A172 (cell line): ENCODE measurements around the gene MYH14. TPM values are rescaled to one million over a fixed set of nuclear protein-coding genes. Genes with fewer than 3 reads are reported as not detected.

Experiments
- DNase-seq: peaks from one replicate; pipeline ENCODE4 v3.0.0-alpha.2; 2015; ENCODE audit warnings: low spot score
- total RNA-seq: library from RNA; depleted of rRNA; stranded (reverse); fragments of >200 nt; shearing (Covaris generic); gene quantifications from 2 replicates; pipeline ENCODE4 v1.2.3, GENCODE V29; 2014

Gene MYH14
- total RNA-seq, 1 experiment from 2014 or later: 2.4 TPM

GRCh38 chr19:50192463-50193211 is 10.8 kb upstream of the MYH14 start:
- DNase-seq: no peak

- no peak for DNase-seq
Measured at GRCh38 chr19:50195224-50195623, 8.2 kb upstream of the MYH14 start.

- no peak for DNase-seq
Measured at GRCh38 chr19:50196322-50196932, 7.0 kb upstream of the MYH14 start.

DNA sequence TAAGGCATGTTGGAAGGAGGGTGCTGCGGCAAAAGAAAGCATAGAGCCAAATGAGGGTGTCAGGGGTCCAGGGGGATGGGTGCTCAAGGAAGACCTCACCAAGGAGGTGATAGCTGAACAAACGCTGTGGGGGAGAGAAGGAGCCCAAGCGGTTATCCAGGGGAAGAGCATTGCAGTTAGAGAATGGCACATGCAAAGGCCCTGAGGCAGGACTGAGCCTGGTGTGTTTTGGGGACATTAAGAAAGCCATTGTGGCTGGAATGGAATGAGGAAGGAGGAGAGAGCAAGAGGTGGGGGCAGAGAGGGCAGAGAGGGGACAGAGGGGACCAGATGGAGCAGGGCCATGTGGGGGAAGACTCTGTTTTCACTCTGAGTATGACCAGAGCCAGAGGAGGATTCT is 6.1 kb upstream of the MYH14 start:
- no peak for DNase-seq

GRCh38 chr19:50198431-50199258 is 4.8 kb upstream of the MYH14 start:
- DNase-seq: no peak

DNA sequence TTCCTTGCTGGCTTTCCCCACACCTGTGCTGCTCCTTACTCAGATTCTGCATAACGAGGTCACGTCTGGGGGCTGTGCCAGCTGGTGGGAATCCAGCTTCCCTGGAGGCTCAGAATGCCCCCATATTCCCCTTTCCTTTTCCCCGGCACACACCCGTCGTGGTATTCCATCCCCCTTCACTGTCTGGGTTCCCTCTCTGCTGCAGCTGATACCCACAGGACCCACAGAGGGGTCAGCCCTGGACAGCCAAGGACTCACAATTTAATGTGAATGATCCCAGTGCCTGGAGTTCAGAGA is 4.2 kb upstream of the MYH14 start:
- DNase-seq: no peak

GRCh38 chr19:50202386-50202785 is 1.0 kb upstream of the MYH14 start:
- no peak for DNase-seq

- DNase-seq: no peak
Measured at GRCh38 chr19:50202962-50203280, 501 bp upstream of the MYH14 start.

- DNase-seq: no peak
Measured at GRCh38 chr19:50204081-50204428, 633 bp downstream of the MYH14 start.

DNA sequence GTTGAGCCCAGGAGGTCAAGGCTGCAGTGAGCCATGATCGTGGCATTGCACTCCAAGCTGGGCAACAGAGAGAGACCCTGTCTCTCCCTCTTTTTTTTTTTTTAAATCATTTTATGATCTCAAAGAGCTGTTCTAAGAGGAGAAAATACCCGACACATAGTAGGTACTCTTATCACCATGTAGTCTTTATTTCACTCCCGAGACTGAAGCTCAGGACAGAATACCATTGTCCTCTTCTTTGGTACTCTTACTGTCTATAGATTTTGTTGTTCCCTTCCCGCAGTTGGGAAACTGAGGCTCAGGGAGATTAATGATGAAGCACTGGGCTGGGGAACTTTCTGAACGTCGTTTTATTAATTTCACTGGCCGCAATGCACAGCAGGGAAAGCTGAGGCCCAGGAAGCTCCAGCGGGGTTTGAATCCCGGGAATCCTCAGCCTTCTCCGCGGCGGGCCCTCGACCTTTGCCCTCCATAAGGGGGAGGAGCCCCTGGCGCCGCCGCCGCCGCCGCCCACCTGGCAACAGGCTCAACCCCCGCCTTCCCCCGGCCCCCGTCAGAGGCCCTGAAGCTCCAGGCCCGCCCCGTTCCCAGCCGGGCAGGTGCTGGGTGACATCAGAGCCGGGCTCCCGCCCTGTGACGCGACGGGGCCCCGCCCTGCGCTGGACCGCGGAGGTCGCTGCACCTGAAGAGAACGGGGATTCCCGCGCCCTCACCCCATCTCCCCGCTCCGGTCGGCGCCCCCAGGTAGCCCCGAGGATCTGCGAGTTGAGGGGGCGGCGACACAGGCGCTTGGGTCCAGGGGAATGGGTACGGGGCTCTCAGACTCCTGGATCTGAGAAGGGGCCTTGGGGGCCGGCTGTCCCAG is 1.6 kb downstream of the MYH14 start:
- DNase-seq: no peak

- no peak for DNase-seq
Measured at GRCh38 chr19:50205681-50206138, 2.3 kb downstream of the MYH14 start.

GRCh38 chr19:50206191-50206590 is 2.8 kb downstream of the MYH14 start:
- DNase-seq: no peak

DNA sequence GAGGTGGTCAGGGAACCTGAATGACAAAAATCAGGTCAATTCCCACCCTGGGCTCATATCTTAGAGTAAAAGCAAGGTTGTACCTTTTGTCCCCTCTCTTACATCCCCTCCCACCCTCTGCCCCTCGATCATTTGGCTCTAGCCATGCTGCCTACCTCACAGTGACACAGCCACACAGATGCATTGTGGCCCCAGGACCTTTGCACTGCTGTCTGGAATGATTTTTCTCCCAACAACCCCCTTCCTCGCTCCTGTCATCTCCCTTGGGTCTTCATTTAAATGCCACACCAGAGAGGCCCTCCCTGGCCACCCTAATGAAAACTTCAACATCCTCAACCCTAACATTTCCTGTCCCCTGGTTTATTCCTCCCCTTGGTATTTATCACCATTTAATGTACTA is 4.3 kb downstream of the MYH14 start:
- DNase-seq: no peak

DNA sequence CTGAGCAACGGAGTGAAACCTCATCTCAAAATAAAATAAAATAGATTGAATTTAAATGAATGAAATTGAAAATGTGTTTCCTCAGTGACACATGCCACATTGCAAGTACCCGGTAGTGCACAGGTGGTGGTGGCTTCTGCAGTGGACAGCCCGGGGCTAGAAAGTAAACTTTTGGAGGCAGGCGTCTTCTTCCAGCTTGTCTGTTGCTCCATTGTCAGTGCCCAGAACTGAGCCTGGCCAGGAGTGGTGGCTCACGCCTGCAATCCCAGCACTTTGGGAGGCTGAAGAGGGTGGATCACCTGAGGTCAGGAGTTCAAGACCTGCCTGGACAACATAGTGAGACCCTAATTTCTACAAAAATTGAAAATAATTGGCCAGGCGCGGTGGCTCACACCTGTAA is 5.7 kb downstream of the MYH14 start:
- DNase-seq: no peak

GRCh38 chr19:50210425-50210824 is 7.0 kb downstream of the MYH14 start:
- no peak for DNase-seq

GRCh38 chr19:50213925-50214324 is 10.5 kb downstream of the MYH14 start:
- DNase-seq: no peak

- no peak for DNase-seq
Measured at GRCh38 chr19:50214699-50215543, 11.5 kb downstream of the MYH14 start.

DNA sequence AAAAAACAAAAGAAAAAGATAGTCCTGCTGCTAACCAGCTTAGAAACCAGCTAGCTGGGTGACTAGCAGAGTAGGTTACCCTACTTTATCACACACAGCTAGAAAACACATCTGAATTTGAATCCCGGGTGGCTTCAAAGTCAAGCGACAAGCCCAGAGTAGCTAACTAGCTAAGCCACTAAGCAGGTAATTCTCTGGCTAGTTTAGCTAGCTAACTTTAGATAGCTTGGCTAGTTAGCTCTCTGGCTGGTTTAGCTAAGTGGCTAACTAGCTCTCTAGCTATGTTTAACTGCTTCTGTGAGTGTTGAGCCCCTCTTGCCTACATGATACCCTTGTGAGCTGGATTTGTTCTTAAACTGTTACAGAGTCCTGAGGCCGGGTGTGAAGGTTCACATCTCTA is 12.4 kb downstream of the MYH14 start:
- no peak for DNase-seq

- no peak for DNase-seq
Measured at GRCh38 chr19:50221087-50221486, 17.7 kb downstream of the MYH14 start.

DNA sequence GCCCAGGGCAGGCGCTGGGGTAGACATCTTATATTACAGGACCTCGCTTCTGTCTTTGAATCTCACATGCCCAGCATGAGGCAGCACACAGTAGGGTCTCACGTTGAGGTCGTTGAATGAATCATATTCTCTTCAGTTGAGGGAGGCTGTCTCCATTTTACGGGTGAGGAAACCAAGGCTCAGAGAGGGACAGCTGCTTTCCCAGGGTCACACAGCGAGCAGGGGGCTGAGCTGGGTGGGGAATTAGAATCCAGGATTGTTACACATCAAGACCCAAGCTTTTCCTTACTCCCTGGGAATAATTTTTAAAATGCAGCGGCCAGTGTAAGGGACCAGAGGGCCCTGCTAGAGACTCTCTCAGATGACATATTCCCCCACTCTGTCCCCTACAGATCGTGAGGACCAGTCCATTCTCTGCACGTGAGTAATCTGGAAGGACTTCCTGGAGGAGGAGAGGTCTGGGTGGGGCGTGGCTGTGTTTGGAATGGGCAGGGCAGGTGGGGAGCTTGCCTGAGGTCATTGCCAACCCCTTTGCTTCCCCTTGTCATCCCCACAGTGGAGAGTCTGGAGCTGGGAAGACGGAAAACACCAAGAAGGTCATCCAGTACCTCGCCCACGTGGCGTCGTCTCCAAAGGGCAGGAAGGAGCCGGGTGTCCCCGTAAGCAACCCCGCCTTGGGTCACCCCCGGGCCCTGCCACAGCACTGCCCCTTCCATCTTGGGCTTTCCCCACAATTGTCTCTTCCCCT is 19.4 kb downstream of the MYH14 start:
- DNase-seq: no peak

DNA sequence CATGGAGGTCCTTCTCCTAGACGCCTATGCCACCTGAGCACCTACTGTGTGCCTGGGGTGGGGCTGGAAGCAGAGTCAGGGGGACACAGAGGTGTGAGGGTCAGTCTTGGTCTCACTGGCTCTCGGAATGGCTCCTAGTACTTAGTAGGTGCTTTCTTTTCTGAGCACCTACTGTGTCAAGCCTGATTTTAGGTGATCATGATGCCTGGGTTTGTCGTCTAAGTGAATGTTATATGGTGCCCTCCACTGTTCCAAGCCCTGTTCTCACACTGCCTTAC is 20.0 kb downstream of the MYH14 start:
- no peak for DNase-seq
